GM19455 (cell line): Measurements from ENCODE around the gene PEX14.

ENCODE experiments used
- ATAC-seq: cut with Tn5 transposase; IDR thresholded peaks from one replicate; pipeline ENCODE4 v1.9.1; 2021; ENCODE audit not compliant: unreplicated experiment

PEX14 gene

DNA sequence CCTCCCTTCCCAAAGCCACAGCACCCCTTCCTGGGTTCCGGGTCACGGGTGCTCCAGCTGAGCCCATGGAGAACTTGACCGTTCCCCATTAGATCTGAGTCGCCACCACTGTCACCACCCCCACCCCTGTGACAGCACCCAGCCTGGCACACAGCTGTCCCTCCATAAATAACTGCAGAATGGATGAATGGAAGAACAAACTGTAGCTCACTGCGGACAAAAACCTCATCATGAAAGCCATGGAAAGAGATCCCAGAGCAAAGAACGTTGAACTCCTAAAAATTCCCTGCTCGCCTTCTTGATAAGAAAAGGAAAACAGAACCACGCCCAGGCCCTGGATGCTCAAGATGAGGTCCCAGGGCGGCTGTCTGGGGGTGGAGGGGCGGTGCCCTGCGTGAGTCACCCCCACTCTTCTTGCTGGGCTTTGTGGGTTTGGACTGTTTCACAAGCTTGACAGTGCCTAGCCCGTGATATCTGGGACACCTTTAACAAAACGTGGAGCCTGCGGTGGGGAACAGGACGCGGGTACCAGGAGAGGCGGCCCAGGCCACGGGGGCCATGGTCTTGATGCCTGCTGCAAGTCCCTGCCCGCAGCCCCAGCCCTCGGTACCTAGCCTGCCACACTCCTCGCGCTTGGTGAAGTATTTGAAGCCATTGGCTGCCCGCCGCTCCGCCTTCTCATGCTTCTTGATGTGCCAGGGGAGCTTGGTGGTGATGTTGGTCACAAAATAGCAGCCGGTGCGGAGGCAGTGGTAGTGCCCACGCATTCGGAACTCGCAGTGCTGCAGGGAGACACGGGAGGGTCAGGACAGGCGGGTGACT is 169.8 kb downstream of the PEX14 start:
- ATAC-seq, result no peak

DNA sequence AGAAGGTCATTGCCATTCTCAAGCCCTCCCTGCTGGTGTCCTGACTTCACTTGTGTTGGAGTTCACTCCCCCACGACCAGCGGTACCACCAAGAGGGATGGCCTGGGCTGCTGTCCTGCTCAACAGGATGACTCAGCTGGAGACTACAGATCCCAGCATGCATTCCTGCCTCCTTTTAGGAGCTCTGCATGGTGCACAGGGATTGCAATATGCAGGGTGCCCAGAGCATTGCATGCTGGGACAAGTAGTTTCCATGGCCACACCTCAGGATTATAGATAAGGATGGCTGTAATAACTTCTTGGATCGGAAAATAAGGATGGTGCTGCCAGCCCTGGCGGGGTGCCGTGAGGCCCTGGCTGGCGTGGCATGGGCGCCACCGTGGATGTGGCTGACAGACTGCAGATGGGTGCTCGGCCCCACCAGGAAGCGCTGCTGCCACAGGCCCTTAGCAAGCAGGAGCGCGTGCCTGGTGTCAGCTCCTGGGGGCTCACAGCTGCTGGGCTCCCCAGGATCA is 171.7 kb downstream of the PEX14 start:
- ATAC-seq, result no peak

DNA sequence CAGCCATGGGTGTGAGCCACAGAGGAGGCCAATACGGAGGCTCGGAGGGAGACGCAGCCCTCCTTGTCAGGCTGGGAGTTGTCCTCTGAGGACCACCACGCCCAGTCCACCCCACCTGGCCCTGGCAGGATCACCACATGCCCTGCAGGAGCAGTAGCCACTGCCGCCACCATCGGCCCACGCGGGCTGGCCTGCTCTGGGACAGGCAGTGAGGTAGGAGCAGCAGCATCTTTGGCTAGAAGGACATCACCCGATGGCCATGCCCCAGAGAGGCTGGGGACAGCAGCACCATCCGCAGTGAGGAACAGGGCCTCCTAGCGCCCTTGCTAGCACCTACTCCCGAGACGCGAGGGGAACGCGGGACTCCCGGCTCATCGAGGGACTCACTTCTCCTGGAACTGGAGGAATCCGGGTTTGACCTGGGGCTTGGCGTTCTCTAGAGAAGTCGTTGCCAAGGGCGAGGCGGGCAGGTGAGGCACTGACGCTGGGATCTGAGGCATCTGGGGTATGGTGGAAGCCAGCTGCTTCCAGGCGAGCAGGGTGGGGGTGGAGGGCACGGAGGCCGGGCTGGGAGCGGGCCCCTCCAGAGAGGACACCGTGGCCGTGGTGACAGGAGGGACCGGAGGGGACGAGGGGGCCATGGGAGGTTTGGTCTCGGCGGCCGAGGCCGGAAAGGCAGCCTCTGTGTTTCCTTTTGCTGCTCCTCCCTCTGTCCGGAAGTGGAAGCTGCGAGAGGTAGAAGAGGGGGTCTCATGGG is 172.8 kb downstream of the PEX14 start:
- ATAC-seq, result no peak

DNA sequence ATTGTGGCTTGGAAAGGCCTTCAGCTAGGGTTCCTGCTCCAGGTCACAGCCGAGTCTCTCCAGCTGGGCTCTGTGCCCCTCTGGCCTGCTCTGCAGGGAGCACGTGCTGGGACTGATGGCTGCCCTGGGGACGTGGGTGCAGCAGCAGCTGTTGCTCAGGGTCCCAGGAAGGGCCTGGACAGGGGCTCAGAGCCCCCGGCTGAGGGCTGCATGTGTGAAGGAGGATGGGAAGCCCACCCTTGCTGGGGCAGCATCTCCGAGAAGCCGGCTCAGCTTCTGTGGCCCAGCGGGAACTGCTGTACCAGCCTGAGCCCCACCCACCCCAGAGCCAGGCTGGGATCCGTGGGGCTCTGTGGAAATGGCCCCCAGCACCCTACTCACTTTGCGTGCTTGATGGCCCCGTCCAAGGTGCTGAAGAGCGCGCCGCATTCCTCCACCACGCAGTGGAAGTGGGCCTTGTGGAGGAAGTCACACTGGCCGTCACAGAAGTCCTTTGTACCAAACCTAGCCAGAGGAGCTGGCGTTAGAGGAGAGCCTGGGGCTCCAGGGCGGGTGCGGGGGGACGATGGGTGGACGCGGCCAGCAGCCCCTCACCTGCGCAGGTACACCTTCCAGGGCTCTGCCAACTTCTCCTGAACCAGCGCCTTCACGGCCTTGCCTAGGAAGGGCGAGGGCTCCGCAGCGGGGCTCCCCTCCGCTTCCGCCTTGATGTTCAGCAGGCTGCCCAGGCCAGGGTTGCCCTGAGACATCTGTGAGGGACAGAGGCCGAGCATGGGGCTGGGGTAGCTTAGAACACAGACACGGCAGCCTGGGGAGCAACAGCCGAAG is 174.2 kb downstream of the PEX14 start:
- ATAC-seq, result no peak

DNA sequence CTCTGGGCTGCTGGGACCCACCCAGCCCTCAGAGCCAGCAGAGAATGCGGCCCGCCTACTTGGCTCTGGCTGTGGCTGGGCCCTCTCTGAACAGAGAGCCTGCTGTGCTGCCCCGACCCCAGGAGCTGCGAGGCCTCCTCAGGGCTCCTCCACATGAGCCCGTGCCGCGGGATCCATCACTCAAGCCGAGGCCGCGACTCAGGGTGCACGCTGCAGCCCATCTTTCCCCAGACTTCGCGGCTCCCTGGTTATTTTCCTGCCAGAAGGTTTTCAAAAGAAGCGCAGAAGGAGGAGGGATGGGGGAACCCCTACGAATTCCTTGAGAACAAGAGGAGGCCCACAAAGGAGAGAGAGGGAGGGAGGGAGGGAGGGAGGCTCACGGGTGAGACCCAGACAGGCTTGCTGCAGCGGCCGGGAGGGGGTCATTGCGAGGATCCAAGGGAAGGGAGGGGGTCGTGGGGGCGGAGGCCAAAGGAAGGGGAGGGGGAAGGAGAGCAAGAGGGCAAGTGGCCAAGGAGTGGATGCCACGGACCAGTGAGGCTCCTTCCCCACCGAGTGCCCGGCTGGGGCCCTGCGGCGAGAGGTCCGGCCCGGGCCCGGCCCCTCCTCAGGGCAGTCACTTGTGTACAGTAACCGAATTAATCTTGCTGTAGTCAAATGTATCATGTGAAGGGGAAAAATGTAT is 174.9 kb downstream of the PEX14 start:
- no peak for ATAC-seq

DNA sequence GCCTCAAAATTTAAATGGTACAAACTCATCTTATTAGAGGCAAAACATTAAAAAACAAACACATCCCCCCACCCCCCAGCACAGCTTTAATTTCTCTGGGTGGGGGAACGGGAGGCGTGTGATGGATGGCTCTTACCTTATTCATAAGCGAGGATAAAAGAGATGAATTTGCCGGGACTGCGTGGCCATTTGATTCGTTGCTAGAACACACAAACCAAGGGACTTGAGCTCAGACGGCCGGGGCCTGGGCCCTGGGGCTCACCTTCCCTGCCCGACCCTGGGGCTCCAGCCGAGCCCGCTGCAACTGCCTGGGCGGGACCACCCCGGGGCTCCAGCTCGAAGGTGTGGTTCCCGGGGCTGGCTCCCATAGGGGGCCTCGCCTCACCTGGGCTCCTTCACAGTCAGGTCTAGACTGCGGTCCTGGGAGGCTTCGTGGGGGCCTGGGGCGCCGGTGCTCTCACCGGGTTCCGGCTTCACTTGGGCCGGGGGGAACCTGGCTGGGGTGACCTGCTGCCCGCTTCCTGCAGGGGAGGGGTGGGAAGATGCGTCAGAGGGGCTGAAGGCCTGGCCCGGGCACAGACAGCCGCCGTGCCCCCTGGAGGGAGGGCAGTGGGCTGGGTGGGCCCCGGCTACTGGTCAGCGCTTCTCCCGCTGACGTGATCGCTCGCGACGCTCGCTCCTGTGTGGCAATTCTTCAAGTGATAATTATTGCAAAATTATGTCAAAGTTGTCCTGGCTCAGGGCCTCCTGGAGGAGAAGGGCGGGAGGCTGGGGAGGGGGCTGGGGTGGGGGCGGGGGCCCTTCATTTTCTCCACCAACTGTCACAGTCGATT is 176.0 kb downstream of the PEX14 start:
- ATAC-seq, result no peak

DNA sequence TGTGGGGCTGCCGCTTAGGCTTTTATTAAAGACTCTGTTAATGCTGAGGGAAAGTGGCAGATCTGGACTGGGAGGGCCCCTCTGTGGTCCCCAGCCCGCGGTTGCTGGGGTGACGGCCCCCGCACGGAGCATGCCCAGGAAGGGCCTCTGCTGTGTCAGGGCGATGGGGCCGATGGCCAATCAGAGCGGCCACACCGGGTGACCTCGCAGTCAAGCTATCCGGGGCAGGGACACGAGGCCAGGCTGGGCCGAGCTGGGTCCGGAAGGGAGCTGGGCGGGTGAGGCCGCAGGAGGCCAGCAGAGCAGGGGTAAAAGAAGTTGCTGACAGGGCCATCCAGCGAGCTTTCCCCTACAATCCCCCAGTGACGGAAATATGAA is 176.6 kb downstream of the PEX14 start:
- no peak for ATAC-seq

DNA sequence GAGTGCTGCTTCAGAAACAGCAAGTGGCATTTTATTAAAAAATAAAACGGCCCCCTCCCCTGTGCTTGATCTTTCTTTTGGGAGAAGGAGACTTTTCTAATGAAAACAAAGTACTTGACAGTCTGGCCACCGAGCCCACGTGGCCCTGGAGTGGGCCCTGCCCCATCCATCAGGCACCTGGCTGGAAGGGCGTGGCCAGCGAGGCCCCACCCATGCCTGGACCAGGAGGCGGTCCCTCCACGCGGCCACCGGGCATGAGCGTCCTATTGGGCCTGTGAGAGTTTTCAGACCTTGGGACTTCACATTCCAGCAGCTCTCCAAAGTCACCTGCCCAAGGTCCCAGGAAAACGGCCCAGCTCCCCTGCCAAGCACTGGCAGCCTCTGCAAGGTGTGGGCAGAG is 177.0 kb downstream of the PEX14 start:
- no peak for ATAC-seq

DNA sequence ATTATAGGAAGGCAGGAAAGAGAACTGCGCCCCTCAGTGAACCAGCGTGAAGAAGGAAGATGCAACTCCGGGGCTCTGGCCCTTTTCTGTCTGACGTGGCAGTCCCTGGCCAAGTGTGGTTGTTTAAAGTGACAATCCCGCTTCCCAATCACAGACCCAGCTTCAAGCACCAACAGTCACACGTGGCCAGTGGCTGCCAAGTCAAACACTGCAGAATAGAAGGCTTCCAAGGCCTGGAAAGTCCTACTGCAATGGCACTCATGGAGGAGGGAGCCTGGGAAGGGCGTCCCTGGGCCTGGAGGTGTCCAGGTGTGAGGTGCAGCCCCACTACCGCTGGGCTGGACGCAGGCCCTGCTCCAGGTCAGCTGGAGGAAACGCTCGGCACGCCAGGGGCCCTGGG is 177.9 kb downstream of the PEX14 start:
- ATAC-seq, result no peak

DNA sequence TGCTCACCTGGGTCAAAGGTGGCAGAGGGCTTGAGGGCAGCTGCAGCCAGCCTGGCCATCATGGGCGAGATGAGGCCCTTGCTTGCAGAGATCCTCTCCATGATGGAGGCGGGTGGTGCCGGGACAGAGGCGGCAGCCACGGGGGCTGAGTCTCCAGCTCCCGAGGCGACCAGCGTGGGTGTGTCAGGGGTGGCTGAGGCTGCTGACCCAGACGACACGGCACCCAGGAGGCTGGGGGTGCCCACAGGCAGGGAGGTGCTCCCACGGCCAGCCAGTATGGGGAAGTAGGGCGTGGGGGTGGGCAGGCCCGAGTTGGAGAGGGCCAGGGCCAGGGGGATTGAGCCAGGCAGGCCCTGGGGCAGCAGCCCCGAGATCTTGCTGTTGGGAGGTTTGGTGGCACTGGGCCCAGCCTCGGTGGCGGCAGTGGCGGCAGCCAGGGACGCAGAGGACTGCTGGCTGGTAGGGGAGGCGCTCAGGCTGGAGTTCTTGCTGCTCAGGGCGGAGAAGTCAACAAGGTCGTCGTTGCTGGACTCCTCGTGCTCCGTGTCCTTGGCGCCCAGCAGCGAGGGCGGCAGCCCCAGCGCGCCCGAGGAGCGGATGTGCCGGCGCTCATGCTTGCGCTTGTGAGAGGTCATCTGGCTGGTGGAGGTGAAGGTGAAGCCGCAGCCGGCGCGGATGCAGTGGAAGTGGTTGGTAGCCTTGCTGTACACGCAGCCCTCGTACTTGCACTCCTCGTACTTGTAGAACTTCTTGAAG is 178.8 kb downstream of the PEX14 start:
- ATAC-seq, result no peak

DNA sequence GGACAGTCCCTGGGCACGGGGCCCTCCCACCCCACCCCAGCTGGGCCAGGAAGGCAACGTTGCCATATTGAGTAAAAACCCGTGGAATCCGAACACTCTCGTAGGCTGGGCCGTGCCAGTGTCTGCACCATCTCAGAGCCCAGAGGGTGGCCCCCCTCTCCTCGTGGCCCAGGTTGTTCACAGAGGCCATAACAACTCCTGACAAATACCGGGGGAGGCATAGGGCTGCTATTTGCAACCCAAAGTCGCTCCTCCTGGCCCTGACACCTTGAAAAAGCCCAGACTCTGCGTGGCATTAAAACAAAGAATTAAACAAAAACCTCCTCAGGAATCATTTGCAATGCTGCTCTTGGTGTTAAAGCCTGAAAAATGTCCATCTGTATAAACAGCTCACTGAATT is 180.3 kb downstream of the PEX14 start:
- no peak for ATAC-seq

DNA sequence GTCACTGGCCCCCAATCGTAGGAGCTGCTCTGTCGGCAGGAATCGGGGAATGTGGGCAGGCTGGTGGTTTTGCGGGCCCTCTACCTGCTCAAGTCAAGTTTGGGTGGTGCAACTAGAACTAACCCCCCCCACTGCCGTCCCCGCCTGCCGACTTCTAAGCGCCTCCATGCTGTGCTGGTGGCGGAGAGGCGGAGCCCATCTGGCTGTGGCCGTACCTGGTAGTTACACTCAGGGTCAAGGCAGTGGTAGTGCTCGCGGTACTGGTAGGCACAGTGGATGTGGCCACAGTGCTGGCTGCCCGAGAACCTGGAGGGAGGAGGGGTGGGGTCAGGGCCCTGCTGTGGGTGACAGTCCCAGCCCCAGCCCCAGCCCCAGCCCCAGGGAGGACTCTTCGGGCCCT is 181.7 kb downstream of the PEX14 start:
- no peak for ATAC-seq

DNA sequence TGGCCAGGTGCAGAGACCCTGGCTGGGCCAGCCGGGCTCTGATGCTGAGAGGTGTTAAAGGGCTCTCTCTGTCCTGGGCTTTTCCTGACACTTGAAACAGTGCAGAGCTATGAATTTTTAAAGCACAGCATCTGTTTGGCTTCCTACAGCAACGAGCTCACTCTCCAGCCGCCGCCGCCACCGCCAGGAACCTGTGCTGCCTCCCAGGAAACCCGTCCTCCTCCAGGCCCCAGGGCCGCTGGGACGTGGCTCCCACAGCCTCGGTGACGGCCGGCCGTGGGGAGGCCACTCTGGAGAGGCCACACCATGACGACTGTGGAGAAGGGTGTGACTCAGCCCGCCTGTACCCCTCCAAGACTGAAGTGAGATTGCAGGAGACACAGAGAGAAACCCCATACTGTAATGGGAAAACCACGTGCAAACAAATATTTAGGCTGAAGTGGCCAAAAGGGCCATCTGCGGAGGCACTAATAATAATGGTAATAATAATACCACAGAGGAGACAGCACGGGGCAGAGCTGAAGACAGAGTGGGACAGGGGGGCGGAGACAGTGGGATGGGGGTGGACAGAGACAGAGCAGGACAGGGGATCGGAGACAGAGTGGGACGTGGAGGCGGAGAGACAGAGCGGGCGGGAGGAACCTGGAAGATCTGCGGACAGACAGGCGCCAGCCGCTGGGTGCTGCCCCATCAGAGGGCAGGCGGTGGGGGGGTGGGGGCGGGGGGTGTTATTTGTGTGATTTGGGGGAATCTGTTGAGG is 182.5 kb downstream of the PEX14 start:
- ATAC-seq, result no peak

DNA sequence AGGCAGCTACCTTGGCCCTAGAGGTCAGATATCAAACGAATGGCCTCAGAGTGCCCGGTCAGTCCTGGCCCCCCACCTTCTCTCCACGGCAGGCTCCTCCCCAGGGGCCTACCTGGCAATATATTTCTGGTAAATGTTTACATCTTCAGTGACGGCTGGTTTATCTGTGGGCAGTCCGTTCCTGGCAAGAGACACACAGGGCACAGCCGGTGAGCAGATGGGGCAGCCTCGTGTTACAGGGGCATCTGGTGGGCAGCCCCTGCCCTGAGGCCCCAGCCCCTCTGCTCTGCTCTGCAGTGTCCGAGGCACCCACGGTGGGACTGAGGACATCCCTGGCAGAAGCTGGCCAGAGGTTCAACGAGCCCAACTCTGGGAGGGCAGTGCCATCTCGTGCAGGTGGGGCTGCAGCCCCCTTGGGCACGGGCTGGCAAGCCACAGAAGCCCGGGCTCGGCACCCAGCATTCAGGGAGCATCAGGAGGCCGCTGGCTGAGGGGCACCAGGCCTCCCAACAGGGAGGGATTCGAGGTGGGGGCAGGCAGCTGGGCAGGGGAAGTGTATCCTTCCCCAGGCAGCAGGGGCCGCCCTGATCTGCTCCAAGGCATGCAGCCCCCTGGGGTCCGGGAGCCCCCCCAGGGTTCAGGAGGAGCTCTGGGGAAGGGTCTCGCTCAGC is 183.8 kb downstream of the PEX14 start:
- no peak for ATAC-seq

DNA sequence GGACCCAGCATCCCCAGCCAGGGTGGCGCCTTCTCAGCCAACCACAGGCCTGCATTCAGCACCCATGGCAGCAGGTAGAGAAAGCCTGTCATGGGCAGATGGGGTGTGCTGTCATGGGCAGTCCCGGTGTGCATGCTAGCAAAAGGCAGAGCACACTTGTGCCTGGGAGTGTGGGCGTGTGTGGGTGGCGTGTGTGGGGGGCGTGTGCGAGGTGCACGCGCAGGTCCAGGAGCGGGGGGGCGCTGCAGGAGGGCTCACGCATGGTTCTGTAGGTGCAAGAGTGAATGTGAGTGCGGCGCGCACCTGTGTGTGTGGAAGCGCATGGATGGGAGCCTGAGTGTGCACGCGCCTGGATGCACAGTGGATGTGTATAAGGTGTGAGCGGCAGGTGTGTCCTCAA is 184.5 kb downstream of the PEX14 start:
- no peak for ATAC-seq

DNA sequence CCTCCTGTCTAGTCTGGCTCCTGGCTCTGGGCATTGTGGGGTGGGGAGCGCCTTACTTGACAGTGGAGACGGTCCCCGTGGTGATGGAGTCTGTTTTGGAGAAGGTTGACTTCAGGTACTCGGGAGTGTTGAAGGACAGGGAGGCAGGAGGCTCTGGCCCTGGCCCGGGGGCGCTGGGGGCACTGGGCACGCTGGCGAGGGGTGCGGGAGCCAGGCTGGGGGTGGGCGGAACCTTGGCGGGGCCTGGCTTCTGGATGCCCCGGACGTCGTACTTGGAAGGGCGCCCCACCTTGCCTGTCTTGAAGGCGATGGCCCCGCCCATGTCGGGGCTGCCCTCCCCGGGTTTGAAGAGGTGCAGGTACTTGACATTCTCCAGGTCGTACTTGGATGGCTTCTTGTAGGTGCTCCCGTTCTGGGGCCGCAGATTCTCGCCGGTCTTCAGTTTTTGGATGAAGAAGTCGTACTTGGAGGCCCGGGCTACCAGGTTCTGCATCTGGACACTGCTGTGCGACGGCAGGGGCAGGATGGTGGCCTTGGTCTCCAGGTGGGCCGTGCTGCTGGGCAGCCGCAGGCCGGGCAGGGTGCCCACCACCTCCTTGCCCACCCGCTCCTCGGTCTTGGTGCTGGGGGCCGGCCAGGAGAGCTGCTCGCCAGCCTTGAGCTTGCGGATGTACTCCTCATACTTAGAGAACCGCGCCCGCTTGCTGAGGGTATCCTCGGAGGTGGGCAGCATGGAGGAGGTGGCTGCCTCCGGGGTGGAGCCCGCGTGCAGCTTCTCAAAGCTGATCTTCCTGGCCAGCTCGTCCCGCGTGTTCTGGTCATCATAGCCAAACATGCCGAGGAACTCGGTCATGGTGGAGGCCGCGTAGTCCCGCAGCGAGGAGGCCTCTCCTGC is 185.1 kb downstream of the PEX14 start:
- no peak for ATAC-seq

DNA sequence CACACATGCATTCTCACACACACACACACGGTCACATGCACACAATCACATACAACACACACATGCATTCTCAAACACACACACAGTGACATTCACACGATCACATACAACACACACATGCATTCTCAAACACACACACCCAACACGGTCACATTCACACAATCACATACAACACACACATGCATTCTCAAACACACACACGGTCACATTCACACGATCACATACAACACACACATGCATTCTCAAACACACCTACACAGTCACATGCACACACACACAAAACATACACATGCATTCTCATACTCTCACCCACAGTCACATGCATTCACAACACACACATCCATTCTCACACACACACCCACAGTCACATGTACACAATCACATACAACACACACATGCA is 186.7 kb downstream of the PEX14 start:
- ATAC-seq, result no peak
